ENCODE results near the gene AHCYL2. TPM values are rescaled to one million over a fixed set of nuclear protein-coding genes. Genes with fewer than 3 reads are reported as not detected.
"Not testable (repeated sequence)": the region's sequence is repeated elsewhere in the genome, so short reads cannot be mapped to it uniquely, and the experiment has no call there.

AHCYL2 gene
- total RNA-seq, 1 experiment from 2014 or later = 22.0 TPM

DNA sequence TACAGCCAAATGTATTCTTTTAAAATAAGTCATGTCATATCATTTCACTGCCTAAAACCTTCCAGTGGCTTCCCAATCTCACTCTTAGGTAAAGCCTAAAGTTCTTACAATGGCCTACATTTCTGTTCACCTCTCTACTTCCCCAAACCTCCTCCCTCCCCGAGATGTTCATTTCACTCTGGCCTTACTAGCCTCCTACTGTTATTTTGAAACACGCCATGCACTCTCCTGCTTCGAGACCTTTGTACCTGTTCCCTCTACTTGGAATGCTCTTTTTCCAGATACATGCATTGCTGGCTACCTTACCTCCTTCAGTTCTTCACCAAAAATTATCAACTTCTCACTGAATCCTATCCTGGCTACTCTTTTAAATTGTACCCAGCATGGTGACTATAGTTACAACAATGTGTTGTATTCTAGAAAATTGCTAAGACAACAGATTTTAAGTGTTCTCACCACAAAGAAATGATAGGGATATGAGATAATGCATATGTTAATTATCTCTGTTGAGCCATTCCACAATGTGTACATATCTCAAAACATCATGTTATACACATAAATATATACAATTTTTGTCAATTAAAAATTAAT, 158.8 kb downstream of the AHCYL2 start:
- DNase-seq (ENCODE audit: low read depth) = no peak

DNA sequence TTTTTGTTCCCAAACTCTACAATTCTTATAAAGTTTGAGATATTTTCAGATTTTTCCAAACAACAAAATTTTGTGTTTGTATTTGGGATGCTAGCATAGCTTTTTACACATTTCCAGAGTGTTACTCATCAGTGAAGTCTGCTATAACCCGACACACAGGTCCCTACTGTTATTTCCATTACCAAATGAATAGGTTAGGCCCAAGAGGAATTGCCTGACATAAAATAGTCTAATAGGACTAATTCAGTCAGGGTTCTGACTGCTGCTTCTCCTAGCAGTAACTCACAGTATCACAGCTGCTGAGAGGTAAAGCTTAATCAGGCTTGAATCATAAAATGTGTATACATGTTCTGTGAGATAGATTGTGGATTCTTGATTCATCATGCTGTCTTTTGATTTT, 160.3 kb downstream of the AHCYL2 start:
- DNase-seq (ENCODE audit: low read depth) = no peak

DNA sequence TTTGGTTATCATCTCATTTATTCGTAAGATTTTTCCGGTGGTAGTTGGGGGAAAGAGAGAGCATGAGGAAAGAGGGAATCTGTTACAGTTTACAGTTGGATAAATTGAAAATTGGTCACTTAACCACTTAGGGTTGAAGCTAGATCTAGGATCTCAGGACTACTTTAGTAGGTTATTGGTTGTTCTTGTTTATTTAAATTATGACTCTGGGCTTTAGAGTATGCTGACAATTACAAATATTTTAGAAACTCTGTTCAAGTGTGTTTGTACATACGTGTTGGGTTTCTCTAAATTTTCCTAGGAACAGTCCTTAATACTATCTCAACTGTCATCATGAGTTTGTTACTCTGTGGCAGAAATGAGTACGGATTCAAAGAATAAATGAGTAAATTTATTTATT, 160.8 kb downstream of the AHCYL2 start:
- no peak for DNase-seq (ENCODE audit: low read depth)

DNA sequence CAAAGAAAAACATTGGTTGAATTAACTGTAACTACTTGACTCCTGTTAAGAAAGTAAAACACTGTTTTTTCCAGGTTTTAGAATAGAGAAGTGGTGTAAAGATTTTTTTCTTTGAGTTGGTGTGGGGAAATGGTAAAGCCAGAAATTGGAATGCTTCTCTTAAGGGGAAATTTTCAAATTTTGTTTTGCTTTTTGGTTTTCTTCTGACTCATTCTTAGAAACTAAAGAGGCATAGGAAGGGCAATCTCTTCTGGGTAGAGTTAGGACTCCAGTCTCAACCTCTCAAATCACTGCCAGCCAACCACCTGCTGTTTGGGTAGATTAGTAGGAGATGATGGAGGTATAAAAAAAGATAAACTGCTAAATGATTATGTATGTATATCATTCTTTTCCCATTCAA, 161.7 kb downstream of the AHCYL2 start:
- no peak for DNase-seq (ENCODE audit: low read depth)

DNA sequence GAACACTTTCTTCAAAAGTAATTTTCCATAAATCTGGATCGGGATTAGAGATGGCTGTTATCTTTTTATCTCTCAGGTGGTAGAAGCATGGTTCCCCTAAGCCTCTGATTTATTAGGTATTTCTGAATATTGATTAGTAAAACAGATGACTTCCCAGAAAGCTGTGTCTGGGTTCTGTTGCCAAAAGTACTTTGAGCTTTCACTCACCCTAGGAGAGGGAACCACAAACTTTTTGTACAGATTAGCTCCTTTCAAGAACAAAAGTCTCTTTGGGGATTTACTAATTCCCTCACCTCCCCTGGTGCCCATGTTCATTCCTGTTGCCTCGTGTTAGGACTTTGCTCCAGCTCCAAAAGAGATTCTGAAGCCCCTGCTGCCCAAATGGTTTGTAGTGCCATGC, 162.7 kb downstream of the AHCYL2 start:
- DNase-seq (ENCODE audit: low read depth) = no peak

DNA sequence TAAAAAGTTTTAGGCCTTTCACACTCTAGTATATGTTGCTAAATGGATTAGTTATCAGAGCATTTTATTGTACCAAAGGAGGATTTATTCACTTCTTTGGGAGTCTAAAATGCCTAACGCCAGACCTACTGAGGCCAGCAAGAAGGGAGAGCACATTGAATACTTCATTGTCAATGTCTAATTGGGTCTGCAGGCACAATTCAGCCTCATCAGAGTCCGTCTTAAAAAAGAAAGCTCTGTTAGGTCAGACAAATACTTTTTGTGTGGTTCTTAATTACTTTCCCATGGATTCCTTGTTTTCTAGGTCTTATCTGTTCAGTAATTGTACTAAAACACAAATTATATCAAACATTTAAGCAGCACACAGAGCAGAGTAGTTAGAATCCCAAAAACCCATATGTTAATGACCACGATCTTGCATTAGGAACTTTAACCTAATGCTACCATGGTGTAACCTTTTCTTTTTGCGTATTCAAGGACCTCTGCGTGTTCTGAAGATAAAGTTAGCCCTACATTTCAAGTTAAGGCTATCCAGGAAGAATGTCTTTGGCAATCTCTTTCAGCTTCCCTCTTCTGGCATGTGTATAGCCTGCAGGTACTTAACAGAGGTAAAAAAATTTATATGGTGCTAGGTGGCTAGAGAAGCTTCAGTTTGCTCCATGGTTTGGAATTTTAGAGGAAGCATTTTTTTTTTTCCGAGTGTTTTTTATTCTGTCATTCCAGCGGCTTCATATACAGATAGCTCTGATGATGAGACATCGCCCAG, 163.7 kb downstream of the AHCYL2 start:
- DNase-seq (ENCODE audit: low read depth) = no peak

DNA sequence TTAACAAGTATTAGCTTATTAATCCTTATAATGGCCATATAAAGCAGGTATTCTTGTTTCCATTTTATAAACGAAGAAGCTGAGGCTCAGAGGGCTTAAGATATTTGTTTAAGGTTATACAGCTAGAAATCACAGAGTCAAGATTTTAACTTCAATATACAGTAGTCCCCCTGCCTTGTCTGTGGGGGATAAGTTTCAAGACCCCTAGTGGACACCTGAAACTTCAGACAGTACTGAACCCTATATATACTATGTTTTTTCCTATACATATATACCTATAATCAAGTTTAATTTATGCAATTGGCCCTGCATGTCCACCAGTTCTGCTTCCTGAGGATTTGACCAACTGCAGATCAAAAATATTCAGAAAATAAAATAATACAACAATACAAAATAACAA, 165.0 kb downstream of the AHCYL2 start:
- no peak for DNase-seq (ENCODE audit: low read depth)

DNA sequence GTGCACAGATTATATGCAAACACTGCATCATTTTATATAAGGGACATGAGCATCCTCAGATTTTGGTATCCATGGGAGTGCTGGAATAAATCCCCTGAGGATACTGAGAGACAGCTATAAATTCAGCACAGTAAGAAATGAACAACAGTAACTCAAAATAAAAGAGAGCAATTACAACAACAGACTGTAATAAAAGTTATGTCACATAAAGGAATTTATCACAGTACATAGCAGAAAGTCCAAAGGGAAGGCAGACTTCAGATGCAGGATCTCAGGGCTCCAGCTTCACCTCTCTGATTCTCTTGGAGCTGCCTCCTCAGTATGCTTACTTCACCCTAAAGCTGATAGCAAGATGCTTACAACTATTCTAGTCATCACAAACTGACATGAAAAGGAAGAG, 165.5 kb downstream of the AHCYL2 start:
- DNase-seq (ENCODE audit: low read depth) = no peak

DNA sequence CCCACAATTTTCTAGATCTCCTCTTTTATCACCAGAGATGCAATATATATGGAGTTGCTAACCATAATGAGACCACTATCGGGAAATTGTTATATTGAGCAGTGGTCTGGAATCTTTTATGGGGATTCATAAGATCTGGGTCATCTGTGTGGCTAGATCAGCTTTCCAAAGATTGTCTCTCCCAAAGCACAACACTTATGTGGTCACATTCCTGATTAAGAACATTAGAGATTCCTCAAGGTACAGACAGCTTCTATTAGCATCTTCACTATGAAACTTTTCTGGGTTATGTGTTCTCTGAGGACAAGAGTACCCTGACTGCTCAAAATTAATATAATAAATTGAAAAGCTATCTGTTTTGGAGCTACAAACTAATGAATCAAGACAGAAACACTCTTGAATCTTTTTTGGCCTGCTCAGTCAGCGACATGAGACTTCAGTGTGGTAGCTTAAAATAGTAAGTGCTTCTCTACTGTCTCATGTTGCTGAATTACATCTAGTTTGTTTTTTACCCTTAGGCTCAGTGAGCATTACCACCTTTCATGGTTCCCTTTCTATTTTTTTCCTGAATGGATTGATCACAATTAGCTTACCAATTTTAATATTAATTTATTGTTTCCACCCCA, 166.8 kb downstream of the AHCYL2 start:
- DNase-seq (ENCODE audit: low read depth) = no peak

DNA sequence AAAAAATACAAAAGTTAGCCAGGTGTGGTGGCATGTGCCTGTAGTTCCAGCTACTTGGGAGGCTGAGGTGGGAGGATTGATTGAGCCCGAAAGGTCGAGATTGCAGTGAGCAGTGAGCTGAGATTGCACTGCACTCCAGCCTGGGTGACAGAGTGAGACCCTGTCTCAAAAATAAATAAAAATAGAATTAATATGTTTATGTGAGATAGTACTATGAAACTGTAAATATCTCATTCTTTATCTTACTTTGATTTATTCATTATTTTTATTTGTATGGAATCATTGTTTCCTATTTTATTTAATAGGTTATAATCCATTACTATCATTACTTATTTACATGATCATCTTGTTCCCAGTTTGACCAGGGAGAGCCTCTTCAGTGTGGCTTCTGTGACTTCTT, 168.4 kb downstream of the AHCYL2 start:
- no peak for DNase-seq (ENCODE audit: low read depth)

DNA sequence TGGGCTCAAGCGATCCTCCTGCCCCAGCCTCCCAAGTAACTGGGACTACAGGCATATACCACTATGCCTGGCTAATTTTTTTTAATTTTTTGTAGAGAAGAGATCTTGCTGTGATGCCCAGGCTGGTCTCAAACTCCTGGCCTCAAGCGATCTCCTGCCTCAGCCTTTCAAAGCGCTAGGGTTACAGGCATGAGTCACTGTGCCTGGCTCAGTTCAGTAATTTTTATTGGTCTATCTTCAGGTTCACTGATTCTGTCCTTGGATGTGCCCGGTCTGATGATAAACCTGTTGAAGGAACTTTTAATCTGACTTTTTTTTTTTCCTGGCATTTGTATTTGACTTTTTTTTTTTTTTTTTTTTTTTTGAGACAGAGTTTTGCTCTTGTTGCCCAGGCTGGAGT, 169.3 kb downstream of the AHCYL2 start:
- peak; percentile 45 for DNase-seq (ENCODE audit: low read depth)

DNA sequence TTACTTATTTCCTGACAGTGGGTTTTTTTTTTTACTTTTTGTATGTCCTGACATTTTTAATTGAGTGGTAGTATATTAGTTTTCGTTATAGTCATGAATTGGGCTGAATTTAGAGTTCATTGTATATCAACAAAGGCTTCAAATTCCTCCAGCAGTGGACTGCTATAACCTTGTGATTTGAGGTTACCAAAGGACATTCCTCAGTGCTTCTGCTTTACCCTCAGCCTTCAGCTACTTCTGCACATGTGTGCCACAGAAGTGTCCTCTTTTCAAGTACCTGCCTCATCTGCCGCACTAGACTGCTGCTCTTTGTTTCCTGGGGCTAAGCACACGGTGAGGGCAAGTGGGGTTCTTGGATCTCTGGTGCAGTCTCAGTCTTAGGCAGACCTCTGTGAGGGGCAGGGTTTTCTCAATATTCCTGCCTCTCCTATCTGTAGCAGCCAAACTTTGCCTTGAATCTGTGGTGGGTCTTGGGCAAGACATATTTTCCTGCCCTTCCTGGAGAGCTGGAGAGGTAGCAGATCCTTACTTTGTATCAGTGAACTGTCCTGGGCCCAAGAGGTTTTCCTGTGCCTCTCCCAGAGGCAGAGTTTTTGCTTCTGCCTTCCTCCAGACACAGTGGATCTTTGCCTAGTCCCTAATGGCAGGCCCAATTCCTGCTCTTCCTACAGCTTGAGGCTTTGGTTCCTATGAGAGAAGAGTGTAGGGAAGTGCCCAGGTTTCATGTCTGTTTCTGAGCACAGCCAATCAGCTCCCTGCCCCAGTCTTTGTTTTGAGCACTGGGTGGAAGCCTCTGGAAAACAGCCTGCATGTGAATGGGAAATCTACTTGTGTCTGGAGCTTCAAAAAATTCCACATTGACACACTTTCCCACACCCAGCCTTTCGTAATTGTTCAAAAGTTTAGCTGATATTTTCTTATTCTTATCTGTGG, 170.4 kb downstream of the AHCYL2 start:
- no peak for DNase-seq (ENCODE audit: low read depth)

DNA sequence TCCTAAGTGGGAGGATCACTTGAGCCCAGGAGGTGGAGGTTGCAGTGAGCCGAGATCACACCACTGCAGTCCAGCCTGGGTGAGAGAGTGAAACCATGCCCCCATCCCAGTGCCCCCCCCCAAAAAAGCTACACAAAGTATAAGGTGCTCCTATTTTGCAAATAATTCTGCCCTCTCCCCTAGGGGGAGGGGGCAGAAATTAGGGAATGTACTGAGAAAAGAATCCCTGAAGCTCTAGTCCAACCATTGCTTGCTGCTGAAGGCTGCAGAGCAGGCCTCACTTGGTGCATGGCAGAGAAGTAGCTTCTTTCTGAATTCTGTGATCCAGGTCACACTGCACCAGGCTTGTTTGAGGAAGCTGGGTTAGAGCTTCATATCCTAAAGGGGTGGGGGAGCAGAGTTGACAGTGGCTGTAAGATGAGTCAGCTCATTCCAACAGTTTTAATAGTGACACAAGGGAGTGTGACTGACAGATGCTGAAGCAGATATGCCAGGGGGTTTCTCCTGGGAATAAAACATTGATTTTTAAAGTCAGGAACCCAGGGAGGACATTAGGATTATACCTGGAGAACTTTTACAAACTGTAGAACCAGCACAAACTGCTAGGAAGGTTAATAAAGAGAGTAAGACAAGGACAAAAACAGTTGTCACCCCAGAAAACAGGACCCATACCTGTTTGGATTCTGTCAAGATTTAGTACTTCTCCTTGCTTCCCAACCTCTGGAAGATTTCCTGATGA, 176.6 kb downstream of the AHCYL2 start:
- DNase-seq (ENCODE audit: low read depth) = peak; percentile 46

DNA sequence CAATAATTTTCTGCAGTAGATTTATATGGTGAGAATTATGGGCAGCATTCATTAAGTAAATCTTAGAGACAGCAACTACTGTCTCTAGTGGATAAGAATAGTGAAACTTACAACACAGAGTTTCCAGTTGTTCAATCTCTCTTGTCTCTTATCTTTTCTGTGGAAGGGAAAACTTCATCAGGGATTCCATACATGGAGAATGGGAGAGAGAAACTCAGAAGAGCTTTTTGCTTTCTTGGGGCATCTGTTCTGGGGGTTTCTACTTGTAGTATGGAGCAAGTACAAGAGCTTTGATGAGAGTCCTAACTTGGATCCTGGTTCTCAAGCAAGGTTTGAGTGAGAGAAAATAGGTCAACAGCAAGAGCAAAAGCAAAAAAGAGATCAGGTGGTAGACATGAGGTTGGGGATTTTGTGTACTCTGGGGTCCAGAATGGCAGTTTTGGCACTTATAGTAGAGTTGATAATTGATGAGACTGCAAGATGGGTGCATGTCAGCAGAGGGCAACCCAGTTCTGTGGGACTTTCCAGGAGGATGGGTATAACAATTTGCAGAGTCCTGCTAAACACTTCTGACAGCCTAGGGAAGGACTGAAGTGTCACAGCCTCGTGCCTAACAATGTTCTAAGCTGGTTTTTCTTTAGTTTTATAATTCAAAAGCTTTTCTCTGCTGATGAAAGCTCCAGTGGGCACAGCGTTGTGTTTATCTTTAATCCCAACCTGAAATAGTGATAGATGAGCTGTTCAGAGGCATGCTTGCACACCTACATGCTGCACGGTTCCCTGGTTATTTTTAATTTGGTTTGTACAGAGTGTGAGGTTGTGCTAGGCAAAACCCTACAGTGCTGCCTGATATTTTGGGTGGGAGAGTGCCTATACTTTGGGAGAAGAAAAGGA, 177.4 kb downstream of the AHCYL2 start:
- DNase-seq (ENCODE audit: low read depth) = peak; percentile 21

DNA sequence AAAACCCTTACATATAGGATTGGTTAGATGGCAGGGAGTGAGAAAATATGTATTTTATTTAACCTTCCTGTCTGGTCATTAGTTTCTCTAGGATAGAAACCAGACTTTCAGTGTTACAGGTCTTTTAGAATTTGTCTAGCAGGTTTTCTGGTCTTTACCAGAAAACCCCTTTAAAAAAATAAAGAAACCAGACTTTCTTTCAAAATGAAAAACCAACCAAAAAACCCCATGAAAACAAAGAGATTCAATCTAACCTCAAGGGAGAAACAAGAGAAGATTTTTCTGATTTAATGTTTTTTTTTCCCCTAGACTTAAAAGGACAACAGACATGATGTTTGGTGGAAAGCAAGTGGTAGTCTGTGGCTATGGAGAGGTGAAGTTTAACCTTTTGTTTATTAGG, 180.7 kb downstream of the AHCYL2 start:
- no peak for DNase-seq (ENCODE audit: low read depth)

DNA sequence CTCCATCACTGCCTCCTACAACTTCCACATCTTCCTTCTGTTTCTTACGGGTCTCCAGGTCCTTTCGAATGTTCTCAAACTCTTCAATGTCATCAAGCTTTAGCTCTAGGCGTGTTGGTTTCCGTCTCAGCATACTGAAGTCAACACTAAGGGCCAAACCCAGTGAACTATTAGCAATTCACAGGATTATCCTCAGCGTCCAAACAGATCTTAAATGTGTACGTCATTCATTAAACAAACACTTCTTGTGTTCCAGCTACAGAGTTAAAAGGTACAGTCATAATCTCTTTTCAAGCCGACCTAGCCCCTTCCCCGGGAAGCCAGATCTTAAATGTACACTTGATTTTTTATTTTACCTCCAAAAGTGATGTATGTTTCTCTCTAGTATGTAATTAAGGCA, 185.4 kb downstream of the AHCYL2 start:
- not testable (repeated sequence) for DNase-seq (ENCODE audit: low read depth)

DNA sequence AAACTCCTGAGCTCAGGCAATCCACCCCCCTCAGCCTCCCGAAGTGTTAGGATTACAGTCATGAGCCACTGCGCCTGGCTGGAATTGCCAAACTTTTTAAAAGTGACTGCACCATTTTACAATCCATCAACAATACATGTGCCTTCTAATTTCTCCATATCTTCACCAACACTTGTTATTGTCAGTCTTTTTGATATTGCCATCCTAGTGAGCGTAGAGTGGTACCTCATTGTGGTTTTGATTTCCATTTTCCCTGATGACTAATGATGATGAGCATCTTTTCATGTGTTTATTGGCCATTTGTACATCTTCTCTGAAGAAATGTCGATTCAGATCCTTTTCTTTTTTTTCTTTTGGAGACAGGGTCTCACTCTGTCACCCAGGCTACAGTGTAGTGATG, 187.7 kb downstream of the AHCYL2 start:
- DNase-seq (ENCODE audit: low read depth) = no peak

DNA sequence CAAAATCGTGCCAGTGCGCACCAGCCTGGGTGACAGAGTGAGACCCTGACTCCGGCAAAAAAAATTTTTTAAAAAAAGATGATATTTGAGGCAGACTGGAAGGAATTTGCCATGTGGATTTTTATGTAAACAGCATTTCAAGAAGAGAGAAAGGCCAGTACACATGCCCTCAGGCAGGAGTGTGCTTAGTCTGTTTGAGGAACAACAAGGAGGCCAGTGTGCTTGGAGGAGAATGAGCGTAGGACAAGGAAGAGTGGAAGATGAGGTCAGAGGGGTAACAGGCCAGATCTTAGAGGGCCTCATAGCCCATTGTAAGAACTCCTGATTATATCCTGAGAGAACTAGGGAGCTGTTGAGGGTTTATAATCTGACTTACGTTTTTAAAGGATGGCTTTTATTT, 192.2 kb downstream of the AHCYL2 start:
- DNase-seq (ENCODE audit: low read depth) = no peak

DNA sequence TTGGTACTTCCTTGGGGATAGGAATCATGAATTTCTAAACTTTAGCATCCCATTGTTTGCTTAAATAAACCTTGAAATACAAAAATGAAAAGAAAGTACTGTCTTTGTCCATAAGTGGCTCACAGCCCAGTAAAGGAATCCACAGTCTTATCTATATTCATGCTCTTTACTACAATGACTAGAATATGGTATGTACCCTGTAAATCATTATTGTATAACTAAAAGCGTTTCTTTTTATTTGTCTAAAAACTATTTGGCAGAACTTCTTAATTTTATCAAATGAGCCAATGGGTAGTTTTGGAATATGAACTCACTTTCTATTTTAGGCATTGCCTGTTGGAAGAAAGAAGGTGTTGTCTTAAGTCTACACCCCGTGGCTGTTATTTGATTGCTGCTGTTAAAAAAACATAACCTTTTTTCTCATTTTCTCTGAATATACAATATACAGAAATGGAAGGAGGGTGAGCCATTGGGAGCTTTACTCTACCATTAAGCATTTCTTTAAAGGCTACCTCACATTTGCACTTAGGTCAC, 197.0 kb downstream of the AHCYL2 start:
- DNase-seq (ENCODE audit: low read depth) = no peak

DNA sequence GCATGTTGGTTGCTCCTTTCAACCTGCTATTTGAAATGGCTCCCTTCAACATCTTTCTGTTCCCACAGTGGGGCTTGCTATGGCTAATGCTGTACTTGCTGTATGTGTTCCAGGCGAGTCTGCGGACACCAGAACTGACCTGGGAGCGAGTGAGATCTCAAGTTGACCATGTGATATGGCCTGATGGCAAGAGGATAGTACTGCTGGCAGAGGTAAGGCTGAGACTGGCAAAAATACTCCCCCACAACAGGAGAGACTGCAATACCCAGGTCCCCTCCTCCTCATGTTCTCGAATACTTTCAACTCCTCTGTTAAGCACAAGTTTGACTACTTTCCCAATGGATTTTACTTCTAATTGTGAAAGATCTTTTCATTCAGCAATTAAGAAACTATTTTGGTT, 197.9 kb downstream of the AHCYL2 start:
- DNase-seq (ENCODE audit: low read depth) = no peak

All from Daoy (cell line).